ENCODE data around the gene NIBAN1. TPM values are rescaled to one million over a fixed set of nuclear protein-coding genes. Genes with fewer than 3 reads are reported as not detected.
"Not testable (repeated sequence)": the region's sequence is repeated elsewhere in the genome, so short reads cannot be mapped to it uniquely, and the experiment has no call there.

The NIBAN1 gene
- total RNA-seq, 2 donors from 2014 or later, result 3.4 to 19.4 TPM

DNA sequence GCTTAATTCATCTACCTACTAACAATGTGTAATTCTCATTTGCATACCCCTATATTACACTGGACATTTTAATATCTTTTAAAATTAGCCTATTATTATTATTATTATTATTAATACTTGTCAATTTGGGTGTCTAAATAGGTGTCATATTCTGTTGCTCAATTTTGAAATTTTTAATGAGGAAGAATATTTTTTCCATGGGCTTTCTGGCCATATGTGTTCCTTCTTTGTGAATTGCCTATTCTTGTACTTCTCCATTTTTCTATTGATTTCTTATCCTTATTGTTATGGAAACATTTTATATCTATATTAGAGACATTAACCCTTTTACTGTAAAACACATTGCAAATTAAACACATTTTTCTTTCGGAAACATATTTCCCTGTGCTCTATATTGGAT is 6.4 kb upstream of the NIBAN1 start:
- Mint-ChIP-seq H3K36me3 (peaks cover 0 to 5% of the 10 kb centered on the region in 2 donors), H3K9me3 (no peaks in the 10 kb centered on the region), H3K27ac (no peak overlapping the region)
- DNase-seq (ENCODE audit: low spot score in 2 of 2) (no peak), ATAC-seq (no peak)

DNA sequence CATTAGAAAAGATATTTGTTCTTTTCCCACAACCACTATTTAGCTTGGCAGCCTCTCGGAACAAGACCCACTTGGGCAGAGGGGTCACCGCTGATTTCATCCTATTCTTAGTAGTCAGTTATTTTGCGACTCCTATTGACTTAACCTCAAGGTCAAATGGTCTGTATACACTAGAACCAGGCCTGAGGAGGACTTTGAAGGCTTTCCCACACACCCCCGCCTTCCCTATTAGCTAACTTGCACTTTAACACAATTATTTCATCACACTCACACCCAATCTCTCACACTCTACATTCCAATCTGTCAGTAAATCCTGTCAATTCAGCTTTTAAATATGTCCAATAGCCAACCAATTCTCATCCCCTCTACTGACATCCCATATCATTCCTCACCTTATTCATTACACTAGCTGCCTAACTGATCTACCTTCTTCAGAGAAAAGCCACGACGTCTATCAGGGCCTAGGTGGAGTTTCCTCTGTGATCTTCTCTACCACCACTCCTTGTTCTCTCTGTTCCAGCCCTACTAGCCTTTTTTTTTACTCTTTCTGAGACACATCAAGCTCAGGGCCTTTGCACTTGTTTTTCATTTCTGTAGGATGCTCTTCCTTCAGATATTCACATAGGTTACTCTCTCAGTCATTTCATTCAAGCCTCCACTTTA is 1.0 kb upstream of the NIBAN1 start:
- Mint-ChIP-seq H3K36me3 (peaks cover 0 to 10% of the 10 kb centered on the region in 2 donors), H3K27ac (peak overlapping the region in 1 of 2 donors; percentile 10), H3K9me3 (no peaks in the 10 kb centered on the region)
- DNase-seq (ENCODE audit: low spot score in 2 of 2), result no peak
- no peak for ATAC-seq

DNA sequence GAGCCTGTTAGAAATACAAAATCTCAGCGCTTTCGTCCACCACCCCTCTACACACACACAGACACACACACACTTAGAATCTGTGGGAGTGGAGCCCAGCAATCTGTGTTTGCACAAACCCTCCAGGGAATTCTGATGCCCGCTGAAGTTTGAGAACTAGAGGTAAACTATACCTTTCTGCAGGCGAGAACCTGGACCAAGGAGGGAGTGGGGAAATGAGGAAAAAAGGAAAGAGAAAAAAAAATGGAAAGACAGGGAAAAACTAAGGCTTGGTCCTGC is 468 bp upstream of the NIBAN1 start:
- peaks cover 0 to 15% of the 10 kb centered on the region in 2 donors for H3K36me3 Mint-ChIP-seq

DNA sequence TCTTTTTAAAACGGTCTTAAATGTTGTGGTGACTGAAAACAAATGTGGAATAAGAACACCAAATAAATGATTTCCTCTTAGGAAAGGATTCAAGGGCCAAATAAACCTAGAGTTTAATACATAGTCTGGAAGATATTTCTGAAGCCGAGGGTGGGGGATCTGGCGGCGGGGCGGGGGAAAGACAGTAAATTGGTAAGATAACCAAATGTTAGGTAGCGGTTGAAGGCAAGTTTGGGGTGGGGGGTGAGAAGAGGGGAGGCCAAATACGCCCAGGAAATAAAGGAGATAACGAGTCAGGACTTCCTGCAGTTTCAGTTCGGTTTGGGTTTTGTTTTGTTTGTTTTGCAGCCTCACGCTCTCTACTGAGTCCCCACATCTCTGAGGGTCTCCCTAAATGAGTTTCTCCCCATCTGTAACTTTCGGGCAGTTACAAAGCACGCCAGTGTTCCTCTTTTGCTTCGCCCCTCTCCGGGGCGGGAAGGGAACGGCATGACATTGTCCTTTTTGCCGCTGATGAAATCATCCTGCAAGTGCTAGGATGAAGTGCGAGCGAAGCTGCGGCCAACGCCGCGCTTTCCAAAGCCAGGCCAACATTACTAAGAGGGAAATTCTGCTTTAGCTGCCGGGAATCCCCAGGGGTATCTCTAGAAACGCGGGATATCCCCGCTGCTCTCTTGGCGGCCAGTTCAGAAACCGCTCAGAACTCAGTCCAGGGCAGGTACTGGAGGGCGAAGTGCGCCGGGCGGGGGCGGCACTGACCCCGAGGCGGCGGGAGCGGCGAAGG is 844 bp downstream of the NIBAN1 start:
- Mint-ChIP-seq H3K27ac (peak overlapping the region; percentile 91 to 99), H3K9me3 (no peaks in the 10 kb centered on the region), H3K36me3 (peaks cover 0 to 15% of the 10 kb centered on the region in 2 donors)
- DNase-seq (ENCODE audit: low spot score in 2 of 2) (peak; percentile 52 to 92), ATAC-seq (peak; percentile 72 to 86)

More for the DNA sequence above, 468 bp upstream of the NIBAN1 start:
- no peak for ATAC-seq
- H3K27ac Mint-ChIP-seq, result no peak overlapping the region
- no peak for DNase-seq (ENCODE audit: low spot score in 2 of 2)
- H3K9me3 Mint-ChIP-seq, result no peaks in the 10 kb centered on the region

DNA sequence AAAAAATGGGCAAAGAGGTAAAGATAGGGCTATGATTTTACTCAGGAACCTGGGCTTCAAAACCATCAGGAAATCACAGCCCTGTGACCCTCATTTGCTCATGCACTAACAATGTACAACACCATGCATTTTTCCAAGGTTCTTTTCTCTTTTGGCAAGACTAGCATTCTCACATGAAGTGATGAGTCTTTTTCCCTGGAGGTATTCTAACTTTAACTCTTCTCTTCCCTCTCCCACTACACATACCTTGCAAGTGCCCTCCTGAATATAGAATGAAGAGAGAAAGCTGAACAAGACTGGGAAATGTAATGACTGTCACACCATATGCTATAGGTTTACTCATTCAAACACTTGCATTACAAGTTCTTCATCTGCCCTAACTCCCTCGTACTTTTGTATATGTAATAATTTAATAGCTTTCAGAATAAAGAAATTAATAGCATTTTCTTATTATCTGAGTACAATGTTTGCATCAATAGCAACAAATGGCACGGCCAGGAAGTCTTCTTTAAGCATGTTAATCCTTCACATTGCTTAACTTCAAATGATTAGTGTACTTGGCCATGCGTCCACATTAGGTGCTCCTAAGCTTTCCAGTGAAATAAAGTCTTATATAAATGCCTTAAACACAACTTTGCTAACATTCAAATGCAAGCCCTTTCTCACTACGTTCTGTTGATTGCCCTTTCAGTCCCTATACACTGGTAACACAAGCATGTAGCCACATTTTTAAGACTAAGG is 1.8 kb downstream of the NIBAN1 start:
- ATAC-seq, result peak in 1 of 2 donors; percentile 33
- Mint-ChIP-seq H3K9me3 (no peaks in the 10 kb centered on the region), H3K27ac (peak overlapping the region; percentile 91 to 99), H3K36me3 (peaks cover 0 to 12% of the 10 kb centered on the region in 2 donors)
- DNase-seq (ENCODE audit: low spot score in 2 of 2), result no peak

DNA sequence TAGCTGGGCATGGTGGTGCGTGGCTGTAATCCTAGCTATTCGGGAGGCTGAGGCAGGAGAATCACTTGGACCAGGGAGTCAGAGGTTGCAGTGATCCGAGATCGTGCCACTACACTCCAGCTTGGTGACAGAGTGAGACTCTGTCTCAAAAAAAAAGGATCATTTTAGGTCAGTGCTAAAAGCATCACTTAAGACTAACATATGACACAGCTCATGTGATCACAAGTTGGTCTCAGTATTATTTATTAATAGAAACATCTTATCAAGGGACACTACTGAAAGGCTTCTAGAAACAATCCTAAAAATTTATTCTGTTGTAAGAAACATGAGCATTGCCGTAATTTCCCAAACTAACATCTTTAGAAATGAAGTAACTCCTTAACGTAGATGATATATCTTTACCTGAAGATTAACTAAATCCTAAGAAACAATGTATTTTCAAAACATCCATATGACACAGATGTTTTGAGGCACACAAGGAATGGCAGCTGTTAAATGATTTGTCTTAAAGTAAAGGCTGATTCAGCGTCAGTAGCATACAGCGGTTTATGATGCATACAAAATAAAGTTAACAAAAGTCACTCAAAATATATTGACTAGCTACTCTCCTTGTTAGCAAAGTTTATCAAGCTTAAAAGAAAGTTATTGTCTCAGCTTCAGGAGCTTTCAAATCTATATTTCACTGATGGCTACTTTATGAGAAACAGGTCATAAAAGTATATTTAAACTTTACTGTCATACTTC is 2.6 kb downstream of the NIBAN1 start:
- ATAC-seq, result no peak
- H3K27ac Mint-ChIP-seq, result no peak overlapping the region
- no peak for DNase-seq (ENCODE audit: low spot score in 2 of 2)
- no peaks in the 10 kb centered on the region for H3K9me3 Mint-ChIP-seq
- peaks cover 0 to 10% of the 10 kb centered on the region in 2 donors for H3K36me3 Mint-ChIP-seq

DNA sequence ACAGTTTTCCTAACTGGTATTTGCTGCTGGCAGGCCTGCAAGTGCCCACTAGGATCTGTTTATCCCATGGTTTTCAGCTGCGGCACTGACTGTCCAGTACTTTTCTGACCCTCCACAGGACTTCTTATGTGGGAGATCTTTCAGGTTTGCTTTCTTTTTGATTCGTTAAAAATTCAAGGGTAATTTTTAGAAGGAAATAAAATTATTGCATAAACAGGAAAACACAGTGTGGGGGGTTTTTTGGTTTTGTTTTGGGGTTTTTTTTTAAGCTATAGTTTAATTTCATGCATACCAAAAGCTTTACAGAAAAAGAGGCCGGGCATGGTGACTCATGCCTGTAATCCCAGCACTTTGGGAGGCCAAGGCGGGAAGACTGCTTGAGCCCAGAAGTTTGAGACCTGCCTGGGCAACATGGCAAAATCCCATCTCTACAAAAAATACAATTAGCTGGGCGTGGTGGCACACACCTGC is 3.6 kb downstream of the NIBAN1 start:
- Mint-ChIP-seq H3K9me3 (no peaks in the 10 kb centered on the region), H3K27ac (no peak overlapping the region), H3K36me3 (peaks cover 0 to 10% of the 10 kb centered on the region in 2 donors)
- no peak for DNase-seq (ENCODE audit: low spot score in 2 of 2)
- ATAC-seq, result no peak

DNA sequence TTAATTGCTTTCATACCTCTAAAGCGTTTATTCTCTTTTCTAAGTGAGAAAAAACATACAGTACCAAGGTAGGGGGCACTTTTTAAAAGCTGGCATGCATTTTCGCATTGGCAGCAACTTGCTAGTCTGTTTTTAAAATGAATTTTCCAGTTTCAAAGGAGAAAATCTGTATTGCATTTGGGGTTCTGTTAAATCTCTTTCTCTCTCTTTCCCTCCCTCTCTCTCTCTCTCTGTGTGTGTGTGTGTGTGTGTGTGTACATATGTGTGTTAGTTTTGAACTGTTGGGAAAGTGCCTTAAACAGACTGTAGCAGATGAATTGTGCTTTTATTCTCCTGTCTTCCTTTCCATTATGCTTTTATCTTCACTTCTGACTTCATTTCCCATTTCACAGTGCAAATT is 7.3 kb downstream of the NIBAN1 start:
- peaks cover 0 to 10% of the 10 kb centered on the region in 2 donors for H3K36me3 Mint-ChIP-seq
- no peak for DNase-seq (ENCODE audit: low spot score in 2 of 2)
- no peaks in the 10 kb centered on the region for H3K9me3 Mint-ChIP-seq
- no peak overlapping the region for H3K27ac Mint-ChIP-seq
- ATAC-seq, result no peak

DNA sequence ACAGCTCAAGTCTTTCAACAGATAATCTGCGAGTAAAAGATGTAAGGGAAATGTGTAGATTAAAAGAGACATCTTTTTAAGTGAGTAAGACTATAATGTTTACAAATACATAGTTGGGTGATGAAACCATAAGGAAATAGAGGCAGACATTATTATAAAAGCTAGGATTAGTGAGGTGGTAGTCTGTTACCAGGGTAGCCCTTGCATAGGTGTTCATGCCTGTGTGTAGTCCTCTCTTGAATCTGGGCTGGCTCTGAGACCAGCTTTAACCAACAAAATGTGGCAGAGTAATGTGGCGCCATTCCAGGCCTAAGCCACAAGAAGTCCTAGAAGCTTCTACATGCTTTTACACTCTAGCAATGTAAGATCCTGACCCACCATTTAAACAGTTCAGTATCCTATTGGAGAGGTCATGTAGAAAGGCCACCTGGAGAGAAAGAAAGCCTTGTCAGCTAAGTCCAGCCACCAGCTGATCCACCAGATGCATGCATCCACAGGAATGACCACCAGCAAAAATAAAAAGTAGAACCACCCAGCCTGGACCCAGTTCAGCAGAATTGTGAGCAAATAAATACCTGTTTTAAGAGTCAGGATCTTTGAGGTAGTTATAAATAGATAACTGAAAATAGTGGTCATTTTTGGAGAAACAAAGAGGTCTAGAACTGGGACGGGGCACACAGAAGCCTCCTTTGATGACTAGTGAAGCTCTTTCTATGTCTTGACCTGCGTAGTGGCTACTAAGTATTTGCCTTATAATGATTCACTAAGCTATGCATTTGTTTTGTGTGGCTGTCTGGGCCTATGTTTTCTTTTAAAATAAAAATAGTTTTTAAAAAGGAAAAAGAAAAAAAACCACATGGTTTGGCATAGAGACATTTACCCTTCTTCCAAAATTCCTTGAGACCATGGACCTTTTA is 8.1 kb downstream of the NIBAN1 start:
- H3K27ac Mint-ChIP-seq, result no peak overlapping the region

DNA sequence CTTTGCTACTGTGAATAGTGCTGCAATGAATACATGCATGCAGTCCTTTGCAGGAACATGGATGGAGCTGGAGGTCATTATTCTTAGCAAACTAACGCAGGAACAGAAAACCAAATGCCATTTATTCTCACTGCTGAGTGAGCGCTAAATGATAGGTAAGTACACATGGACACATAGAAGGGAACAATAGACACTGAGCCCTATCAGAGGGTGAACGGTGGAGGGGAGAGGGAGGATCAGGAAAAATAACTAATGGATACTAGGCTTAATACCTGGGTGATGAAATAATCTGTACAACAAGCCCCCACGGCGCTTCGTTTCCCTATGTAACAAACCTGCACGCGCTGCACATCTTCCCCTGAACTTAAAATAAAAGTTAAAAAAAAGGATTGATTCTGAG is 8.9 kb downstream of the NIBAN1 start:
- DNase-seq (ENCODE audit: low spot score in 2 of 2) (no peak), ATAC-seq (no peak)
- Mint-ChIP-seq H3K36me3 (peaks cover 6 to 7% of the 10 kb centered on the region in 2 donors), H3K9me3 (no peaks in the 10 kb centered on the region), H3K27ac (no peak overlapping the region)

More for the DNA sequence above, 8.1 kb downstream of the NIBAN1 start:
- Mint-ChIP-seq H3K9me3 (no peaks in the 10 kb centered on the region), H3K36me3 (peaks cover 7 to 10% of the 10 kb centered on the region in 2 donors)
- ATAC-seq (peak in 1 of 2 donors; percentile 20), DNase-seq (ENCODE audit: low spot score in 2 of 2) (no peak)

DNA sequence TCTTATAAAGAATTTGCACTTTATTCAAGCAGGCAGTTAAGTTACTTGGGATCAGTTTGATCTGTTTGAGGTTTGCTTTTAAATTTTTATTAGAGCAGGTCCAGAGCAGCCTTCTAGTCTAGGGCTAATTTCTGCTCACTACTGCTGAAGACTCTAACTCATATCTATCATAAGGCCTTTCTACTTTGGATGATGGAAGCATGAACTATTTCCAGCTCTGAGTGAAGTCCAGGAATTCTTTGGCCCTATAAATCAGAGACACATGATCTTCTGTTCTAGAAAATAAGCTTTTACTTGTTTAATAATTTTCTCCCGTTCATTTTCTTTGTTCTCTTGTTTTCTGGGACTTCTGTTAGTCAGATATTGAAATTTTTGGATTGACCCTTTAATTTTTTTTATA is 14.7 kb downstream of the NIBAN1 start:
- Mint-ChIP-seq H3K9me3 (no peaks in the 10 kb centered on the region), H3K27ac (no peak overlapping the region), H3K36me3 (peaks cover 0 to 7% of the 10 kb centered on the region in 2 donors)
- DNase-seq (ENCODE audit: low spot score in 2 of 2) (no peak), ATAC-seq (no peak)

DNA sequence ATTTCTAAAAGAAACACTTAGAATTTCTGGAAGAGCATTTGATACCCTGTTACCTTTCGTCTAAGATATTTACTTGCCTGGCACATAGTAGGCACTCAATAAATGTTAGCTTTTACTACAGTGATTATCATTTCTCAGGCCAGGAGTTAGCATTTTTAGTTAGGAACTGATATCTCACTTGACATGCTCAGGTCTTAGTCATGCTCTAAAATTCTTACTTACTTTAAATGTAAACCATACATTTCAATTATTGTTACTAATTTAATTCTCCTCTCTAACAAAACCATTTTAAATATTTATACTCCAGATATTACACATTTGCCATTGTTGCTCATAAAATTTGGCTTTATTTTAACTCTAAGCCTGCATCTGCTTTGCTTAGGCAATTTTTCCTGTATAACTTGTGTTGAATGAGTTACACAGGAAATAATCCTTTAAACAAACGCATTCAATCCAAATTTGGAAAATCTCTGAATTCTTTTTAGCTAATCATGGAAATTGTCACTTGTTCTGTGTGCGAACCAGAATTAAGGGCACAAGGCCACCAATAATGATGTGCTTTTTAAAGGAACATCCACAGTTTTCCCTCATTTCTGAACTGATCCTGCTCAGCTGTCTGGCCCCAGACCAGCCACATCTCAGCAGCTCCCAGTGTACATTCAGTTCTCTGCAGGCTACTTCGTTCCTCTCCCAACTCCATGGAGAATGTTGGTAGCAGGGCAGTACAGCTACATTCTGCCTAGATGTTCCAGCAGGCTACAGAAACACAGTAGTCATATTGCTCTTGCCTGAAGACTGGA is 15.6 kb downstream of the NIBAN1 start:
- peaks cover 0 to 7% of the 10 kb centered on the region in 2 donors for H3K36me3 Mint-ChIP-seq
- DNase-seq (ENCODE audit: low spot score in 2 of 2), result no peak
- H3K27ac Mint-ChIP-seq, result no peak overlapping the region
- no peak for ATAC-seq
- no peaks in the 10 kb centered on the region for H3K9me3 Mint-ChIP-seq

DNA sequence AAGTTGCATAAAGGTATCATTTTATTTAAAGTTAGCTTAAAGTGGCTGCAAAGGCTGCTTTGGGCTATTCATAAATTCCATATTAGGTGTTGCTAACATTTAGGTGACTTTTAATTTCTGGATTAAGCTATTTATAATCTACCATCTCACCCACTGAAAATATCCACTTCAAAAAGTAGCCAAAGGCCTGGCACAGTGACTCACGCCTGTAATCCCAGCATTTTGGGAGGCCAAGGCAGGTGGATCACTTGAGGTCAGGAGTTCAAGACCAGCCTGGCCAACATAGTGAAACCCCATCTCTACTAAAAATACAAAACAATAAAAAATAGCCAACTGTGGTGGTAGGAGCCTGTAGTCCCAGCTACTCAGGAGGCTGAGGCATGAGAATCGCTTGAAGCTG is 16.4 kb downstream of the NIBAN1 start:
- H3K36me3 Mint-ChIP-seq; ATAC-seq; DNase-seq (ENCODE audit: low spot score in 2 of 2); H3K9me3 Mint-ChIP-seq; H3K27ac Mint-ChIP-seq: not testable (repeated sequence)

DNA sequence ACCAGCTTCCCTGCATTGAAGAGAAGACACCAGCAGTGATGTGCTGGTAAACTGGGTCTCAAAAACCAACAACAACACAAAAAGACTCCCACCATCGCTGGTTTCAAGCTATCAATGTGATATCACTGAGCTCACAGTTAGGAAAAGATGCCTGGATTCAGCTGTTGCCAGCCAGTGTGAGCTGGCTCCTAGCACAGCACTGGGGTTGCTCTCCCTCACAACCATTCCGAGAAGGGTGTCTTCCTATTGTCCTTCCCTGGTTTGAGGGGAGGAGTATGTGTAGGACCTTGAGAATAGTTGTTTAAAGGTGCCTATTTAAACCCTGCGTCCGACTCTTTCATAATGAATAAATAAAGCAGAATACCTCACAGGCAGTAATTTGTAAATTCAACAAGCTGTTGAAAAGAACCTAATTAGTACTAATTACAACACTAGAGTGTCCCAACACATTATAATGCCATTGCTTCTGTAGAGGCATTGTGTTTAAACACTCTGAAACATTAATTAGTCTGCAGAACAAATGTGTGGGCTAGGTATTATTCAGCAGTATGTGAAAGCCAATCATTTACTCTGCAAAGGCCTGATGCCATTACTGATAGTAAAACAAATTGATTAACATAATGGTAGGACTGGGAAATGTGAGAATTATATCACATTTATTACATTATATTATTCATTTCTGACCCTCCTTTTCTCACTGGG is 17.2 kb downstream of the NIBAN1 start:
- DNase-seq (ENCODE audit: low spot score in 2 of 2), result no peak

More for the DNA sequence above, 17.2 kb downstream of the NIBAN1 start:
- H3K27ac Mint-ChIP-seq, result no peak overlapping the region
- no peaks in the 10 kb centered on the region for H3K9me3 Mint-ChIP-seq
- peaks cover 0 to 7% of the 10 kb centered on the region in 2 donors for H3K36me3 Mint-ChIP-seq
- no peak for ATAC-seq
